ENCODE results near the gene ALDH3A1.

The ALDH3A1 gene

DNA sequence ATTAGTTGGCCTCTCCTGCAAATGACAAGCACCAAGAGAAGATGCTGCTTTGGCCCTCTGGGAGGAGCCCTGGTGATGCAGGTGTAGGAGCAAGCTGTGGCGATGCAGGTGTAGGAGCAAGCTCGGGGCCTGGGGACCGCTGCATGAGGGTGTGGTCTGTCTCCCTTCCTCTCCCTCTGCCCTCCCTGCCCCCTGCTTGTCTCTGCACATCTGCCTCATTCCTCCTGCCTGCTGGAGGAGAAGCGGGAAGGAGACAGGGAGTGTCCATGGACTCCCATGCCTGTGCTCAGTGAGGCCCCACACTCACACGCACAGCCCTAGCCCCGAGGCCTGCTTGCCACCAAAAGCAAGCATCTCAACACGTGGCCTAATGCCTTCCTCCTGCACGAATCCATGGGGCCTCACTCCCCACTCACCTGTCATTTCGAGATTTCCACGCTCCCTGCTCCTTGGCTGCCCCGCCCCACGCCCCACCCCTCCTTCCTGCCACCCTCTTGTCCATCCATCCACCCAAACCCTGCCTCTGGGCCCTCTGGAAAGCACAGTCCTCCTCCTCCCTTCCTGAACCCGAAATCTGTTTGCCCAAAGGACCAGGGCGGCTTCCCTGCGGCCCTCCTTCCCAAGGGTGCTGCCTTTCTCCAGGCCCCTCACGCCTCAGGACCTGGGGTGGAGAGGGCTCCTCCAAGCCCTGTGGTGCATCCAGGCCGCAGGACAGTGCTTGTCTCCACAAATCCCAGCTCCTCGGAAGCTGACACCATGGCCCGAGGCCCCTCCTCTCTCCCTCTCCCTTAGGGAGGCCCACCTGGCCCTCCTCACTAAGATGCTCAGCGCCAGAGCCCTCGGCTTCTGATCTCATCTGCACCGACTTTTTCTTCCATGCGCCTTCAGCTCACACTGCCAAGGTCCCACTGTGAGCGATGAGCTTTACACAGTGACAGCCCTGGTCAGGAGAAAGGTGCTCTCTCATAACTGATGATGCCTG lies 11.8 kb upstream of the ALDH3A1 start:
- no peak for DNase-seq

DNA sequence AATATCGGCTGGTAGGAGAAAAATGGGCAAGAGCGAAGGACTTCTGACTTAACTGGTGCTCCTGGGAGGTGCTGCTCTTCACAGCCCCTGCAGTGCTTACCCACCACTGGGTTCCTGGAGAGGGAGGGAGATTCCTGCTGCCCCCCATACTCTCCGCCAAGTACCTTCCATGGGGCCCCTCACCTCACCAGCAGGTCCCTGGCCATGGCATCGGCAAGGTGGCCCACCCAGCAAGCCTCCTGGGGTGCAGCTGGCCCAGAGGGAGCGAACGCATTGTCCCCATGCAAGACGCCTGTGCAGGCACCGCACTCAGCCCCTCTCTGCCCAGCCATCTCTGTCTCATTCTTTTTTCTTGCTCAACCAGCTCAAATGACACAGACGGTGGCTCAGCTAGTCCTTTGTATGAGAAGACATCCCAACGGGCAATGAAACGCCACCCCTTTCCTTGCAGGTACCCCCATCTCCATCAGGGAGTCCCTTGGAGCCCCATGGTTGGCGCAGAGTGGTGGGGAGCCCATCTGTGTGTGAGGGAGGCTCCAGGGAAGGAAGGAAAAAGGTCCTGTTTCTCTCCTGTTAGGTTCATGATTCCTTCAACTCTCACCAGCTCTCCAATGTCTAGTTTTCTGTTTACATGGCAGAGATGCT lies 9.6 kb upstream of the ALDH3A1 start:
- no peak for DNase-seq

DNA sequence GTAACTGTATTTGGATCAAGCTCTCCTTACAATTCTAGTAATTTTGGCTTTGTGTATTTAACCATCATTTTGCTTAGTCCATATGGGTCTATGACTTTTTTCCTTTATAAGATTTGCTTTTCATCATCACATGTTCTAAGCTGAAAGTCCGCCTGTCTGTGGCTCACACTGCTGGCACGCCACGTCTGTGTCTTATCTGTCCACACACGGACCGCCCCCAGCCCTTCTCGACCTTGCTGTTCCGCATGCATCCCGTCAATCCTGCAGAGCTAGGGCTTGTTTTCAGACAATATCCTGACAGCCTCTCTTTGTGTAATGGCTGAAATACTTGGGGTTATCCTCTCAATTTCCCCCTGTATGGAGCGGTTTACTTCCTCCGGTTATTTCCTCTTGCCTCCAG lies 8.4 kb upstream of the ALDH3A1 start:
- DNase-seq, result no peak

DNA sequence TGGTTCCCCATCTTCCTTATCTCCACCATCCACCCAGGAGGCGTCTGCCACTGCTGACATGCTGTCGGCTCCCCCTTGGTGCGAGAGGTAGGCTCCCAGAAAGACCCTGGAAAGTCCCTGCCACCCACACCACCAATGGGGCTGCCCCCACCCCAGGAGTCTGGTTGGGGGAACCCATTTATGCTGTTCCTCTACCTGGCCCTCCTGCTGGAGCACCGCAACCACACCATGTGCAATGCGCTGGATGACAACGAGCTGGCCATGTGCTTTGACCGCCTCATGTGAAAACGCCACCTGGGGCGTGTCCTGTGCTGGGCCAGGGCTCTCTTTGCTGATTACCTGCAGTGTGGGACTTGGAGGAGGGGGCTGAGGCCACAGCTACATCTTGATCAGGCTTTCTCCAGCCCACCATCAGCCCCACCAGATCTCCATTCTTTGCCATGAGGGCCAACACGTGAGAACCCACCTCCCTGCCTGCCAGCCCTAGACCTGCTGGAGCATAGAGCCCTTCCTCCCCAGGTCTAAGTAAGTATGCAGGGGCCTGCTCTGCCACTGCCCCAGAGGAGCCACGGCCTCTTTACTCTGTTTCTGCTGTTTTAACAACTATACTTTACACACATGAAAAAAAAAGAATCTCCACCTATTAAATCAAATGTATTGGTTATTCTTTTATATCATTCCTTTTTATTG lies 7.9 kb upstream of the ALDH3A1 start:
- no peak for DNase-seq

DNA sequence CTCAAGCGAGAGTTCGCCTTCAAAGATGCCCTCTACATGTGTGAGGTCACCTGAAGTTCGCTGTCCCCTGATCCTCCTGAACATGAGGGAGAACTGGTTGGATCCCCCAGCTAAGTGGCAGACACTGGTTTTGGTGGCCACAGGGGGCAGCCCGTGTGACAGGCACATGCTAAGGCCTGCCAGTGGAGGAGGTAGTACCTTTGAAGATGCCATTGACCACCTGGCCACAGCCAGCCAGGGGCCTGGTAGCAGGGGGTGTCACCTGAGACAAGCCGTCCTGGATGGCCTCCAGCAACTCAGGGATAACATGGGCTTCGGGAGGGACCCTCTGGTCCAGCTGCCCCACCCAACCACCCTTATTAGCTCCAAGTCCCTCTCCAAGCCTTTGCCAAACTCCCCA lies 7.3 kb upstream of the ALDH3A1 start:
- DNase-seq, result no peak

DNA sequence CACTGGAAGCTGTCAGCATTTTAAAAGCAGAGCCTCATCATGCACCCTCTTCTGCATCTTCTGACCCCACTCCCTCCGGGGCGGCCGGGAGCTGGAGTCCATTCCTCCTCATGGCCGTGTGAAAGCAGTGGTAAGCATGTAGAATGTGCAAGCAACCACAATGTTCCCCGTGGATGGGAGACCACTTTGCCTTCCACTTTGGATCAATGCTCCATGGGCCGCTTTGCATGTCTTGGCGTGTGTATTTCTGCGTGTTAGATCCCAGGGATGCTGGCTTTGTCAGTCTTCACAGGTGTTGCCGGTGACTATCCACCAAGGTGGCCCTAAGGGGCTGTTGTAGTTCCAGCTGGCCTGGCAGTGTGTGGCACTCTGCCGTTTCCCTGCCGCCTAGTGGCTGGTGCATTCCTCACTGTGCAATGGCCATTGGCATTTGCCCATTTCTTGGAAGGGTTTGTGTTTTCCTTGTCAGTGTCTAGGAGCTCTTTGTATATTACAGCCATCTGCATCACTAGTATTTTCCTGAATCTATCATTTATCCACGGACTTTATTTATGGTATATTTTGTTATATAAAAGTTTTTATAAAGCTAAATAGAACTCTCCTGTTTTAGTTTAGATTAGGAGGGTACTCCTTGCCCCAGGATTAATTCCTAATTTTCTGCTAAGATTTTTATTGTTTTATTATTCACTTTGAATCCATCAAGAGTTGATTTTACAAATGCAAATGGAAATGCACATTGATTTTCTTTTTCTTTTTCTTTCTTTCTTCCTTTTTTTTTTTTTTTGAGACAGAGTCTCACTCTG lies 5.8 kb upstream of the ALDH3A1 start:
- DNase-seq, result no peak

DNA sequence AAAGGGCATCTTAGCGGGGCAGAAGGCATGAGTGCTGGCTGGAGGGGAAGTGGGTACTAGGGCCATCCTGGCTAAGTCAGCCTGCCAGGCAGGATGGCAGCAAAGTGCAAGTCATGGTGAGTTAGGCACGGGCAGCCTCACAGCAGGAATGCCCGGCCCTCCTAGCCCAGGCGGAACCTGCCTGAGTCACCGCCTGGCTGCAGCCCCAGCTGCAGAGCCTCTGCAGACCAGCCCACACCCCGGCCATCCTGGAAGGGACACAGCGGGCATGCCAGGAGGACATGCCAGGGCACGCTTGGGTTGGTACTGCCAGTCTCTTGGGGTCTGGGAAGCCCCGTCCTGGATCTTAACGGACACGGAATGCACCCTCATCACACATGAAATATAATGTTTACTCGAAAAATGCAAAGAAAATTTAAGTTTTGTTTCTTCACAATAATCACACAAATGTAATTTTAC lies 5.0 kb upstream of the ALDH3A1 start:
- no peak for DNase-seq

DNA sequence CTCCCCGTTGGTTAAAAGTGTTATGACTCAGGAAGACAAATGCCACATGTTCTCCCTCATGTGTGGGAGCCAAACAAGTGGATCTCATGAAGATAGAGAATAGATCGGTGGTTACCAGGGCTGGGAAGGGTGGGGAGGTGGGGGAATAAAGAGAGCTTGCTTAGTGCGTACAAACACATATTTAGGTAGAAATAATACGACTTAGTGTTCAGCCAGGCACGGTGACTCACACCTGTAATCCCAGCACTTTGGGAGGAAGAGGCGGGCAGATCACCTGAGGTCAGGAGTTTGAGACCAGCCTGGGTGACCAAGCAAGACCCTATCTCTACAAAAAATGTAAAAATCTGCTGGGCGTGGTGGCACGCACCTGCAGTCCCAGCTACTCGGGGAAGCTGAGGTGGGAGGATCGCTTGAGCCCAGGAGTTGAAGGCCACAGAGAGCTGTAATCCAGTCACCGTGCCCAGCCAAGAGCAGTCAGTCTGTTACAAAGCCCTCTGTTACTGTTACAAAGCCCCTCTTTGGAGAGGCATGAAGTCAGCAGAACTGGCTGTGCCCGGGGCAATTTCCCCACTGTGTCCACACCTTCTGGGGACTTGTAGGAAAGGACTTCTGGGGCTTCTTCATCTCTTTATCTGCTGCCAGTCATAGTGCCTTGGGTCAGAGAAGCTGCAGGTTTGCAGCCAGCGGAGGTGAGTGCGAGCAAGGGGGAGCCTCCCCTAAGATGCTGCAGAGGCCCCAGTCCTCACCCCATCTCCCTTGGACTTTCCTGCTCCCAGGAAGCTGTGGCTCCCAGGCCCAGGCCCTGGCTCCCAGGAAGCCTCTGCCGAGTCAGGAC lies 4.3 kb upstream of the ALDH3A1 start:
- DNase-seq, result no peak

DNA sequence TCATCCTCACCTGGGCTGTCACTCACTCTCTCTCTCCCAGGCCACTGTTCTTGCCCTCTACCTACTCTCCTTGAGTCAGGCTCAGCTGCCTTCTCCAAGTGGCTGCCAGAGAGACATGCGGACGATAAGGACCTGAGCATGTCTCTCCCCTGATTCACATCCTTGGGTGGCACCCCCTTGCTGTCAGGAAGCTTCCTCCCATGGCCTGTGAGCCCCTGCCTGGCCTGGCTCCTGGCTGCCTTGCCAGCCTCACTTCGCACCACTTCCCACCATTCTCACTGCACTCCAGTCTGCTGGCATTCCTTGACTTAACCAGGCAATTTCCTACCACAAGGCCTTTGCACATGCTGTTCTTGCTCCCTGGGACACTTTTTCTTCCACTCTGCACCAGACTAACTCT lies 2.7 kb upstream of the ALDH3A1 start:
- no peak for DNase-seq

DNA sequence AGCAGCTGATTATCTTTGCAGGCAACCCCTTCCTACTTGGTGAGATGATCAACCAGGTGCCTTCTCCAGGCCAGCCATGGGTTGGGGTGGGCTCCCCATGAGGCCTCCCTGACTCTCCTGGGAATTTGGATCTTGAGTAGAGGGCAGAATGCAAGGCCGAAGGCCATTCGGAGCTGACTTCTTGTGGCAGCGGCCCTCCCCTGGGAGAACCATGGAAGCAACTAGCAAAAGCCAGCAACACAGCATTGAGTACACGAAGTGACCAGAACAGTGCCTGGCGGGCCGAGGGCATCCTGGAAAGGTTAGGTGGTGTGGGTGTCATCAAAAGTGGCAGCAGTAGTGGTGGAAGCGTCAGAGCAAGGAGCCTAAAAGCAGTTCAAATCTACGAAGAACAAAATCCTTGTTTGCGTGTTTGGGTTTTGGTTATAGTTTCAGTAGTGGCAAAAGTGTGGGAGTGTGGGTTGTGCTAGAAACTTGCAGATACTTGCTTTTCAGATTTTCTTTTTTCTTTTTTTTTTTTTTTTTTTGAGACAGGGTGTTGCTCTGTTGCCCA lies 2.0 kb upstream of the ALDH3A1 start:
- DNase-seq, result no peak

DNA sequence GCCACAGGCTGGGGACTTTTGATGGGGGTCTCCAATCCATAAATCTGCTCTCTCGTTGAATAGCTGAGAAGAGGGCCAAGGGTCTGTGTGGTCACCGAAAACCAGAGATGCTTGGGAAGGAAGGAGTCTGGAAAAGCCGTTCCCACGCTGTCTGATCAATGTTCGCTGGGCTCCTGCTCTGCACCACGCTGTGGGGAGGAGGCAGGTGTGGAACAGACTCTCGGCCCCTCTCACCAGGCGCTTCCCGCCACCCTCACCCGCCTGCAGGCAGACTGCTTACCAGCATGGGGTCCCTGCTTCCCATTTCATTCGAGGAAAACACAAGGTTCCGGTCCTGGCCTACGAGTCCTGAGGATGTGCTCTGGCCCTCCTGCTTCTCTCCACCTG lies 702 bp upstream of the ALDH3A1 start:
- DNase-seq, result no peak

DNA sequence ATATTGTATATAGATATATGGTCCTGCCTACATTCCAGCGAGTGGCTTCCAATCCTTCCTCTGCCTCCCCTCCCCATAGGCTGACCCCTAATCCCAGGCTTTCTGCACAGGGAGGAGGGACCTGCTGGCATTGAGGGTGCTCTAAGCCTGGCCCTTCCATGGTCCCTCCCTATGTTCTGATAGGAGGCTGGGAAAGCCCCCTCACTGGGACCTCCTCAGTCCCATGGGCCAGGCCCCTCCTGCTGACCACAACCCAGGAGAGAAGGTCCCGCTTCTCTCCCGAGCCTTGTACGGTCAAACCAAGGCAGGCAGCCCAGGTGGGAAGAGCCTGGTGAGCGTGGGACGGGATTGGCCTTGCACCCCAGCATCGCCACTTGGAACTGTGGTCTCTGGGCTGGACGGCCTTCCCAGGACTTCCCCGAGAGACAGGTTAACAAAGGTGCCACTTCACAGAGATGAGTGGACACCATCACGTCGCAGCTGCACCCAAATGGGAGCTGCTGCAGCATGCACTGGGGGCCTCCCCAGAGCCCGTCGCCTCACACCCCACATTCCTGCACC lies 859 bp downstream of the ALDH3A1 start:
- no peak for DNase-seq

DNA sequence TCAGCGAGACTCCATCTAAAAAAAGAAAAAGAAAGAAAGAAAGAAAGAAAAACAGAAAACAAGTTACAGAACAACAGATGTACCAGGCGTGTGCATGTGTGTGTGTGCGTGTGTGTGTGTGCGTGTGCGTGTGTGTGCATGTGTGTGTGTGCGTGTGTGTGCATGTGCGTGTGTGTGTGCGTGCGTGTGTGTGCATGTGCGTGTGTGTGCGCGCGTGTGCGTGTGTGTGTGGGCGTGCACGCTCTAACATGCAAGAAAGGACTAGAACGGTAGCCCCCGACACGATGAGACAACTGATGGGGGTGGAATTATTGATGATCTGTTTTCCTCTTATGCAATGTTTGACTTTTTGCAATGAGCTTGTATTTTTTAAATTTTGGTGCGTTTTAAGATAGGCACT lies 1.6 kb downstream of the ALDH3A1 start:
- DNase-seq, result no peak

DNA sequence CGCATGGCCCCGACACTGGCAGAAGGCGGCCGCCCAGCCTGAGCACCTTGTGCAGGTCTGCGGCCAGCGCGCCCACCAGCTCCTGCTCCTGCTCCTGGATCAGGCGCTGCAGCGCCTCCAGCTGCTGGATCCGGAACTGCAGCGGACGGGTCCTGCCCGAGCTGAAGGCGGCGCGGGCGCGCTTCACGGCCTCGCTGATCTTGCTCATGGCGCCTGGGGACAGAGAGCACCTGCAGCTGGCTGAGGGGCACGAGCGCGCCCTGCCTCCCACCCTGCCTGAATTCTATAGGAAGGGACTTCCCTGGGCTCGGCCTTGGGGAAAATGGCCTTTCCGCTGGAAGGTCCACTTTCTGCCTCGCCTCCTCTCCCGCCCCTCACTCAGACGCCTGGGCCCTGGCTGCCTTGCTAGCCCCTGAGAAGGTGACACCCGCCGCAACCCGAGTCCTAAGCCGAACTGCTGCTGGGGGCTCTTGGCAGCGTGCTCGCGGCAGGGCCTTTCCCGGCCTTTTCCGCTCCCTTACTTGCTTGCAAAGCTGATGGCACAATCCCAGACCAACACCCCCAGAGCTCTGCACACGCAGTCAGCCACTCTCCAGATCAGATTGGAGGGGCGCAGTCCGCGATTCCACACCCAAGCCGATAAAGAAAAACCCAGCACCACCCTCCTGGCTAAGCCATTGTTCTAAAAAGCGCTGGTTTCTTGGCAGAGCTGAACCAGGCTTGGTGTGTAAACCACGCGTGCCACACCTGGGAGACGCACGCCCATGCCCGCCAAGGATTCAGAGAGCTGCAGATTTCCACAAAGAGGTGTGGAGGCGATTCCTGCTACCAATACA lies 3.0 kb downstream of the ALDH3A1 start:
- no peak for DNase-seq

DNA sequence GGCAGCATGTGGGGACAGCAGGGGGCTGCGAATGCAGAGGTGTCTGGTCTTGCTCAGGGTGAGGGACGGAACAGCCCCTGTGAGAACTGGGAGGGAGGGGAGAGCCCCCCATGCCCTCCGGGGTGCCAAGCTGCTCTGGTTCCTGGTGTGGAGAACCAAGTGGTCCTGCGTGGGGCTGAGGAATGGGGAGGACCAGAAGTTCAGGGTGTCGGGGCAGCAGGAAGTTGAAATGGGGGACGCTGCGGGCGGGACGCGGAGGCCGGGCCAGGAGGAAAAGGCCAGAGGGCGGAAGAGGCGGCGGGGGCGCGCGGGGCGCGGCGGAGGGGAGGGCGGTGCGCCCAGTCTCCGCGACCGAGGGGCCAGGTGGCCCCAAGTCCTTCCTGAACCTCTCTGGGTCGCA lies 3.6 kb downstream of the ALDH3A1 start:
- no peak for DNase-seq

DNA sequence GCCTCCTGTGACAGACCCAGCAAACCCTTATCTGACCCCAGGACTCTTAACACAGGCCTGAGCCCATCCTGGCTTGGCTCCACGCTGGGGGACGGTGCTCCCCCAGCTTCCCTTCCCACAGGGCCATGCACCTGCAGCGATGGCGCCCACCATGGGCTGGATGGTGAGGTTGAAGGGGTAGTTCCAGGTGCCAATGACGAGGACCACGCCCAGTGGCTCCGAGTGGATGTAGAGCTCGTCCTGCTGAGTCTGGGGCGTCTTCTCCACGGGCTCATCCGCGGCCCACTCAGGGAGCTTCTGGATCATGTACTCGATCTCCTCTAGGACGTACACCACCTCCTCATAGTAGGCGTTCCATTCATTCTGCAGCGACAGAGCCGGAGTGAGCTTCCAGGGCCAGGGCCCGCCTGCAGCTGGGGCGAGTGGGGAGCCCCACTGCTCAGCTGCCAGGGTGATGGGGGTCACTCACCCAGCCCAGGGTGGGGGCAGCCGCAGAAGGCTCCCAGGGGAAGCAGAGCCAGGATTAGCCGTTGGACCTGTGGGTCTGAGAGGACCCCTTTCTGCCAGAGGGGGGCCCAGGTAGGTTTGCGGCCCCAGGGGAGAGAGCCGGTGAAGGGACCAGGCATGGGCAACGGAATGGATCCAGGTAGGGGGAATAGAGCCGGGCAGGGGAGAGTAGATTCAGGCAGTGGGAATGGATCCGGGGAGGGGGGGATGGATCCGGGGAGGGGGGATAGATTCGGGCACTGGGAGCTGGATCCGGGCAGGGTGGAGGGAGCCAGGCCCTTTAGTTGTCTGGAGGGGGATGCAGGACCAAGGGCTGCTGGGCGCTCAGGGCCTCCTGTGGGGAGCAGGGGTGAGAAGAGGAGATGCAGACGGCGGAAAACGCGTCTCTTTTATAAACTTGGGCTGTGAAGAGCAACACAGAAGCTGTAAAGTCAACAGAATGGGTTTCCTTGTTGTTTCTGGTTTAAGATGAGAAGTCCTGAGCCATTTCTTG lies 4.7 kb downstream of the ALDH3A1 start:
- DNase-seq, result no peak

DNA sequence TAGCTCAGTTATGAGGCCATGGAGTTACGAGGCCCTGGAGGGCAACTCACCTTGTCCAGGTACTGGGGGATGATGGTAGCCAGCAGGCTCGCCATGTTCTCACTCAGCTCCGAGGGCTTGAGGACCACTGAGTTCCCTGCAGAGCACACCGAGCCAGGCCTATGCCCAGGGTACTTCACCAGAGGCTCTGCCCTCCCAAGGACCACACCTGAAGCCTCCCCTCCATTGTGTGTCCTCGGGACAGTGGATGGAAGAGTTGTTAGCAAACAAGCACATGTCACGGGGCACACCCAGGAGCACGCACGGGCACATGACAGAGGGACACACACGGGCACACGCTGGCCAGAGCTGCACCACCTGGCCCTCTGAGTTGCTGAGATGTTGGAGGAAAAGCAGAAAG lies 5.6 kb downstream of the ALDH3A1 start:
- DNase-seq, result no peak

DNA sequence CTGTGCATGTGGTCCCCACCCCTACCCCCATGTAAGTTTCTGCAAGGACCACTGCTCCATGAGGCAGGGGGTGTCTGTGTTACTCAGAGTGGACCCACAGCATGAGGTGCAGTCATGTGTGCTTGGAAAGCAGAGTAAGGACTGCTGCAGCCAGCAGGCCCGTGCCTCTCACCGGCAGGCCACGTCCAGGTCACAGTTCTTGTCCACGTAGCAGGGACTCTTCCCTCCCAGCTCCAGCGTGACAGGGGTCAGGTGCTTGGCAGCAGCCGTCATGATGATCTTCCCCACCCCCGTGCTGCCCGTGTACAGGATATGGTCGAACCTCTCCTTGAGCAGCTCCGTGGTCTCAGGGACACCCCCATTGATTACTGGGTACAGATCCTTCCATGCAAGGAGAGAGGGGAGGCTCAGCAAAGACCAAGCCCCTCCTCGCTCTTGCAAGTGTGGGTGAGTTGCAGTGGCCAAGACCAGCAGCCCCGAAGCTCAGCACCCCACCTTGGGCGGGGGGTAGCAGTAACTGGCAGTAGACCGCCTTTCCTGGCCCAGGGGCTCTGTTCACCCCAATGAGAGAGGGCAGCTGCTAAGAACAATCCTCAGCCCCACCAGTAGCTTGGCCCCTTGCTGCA lies 6.2 kb downstream of the ALDH3A1 start:
- DNase-seq, result no peak

DNA sequence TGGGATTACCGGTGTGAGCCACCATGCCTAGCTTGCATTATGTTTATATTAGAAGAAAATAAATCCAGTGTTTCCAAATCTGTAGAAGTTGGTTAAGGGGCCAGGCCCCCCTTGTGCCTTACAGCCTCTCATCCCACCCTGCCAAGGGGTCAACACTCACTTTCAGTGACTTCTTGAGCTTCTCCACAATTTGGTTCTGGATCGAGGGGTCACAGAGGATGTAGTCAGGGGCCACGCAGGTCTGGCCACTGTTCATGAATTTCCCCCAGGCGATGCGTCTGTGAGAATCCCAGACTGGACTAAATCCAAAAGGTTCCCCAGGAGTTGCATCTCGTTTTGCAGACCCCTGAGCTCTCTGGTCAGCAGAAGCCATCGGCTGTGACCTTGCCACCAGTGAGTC lies 7.2 kb downstream of the ALDH3A1 start:
- no peak for DNase-seq
